Epidermal melanocyte (primary cell): ENCODE measurements around the gene DYNC2LI1.

Source experiments
- DNase-seq: peaks from one replicate; pipeline ENCODE4 v3.0.0; 2011; ENCODE audit warnings: low spot score; ENCODE audit not compliant: insufficient read length

The DYNC2LI1 gene

GRCh38 chr2:43814711-43815110 is 40.9 kb downstream of the DYNC2LI1 start:
- no peak for DNase-seq

- no peak for DNase-seq
Observed at GRCh38 chr2:43818761-43819160, 44.9 kb downstream of the DYNC2LI1 start.

GRCh38 chr2:43819491-43820163 is 45.8 kb downstream of the DYNC2LI1 start:
- DNase-seq = no peak

GRCh38 chr2:43822839-43823238 is 49.0 kb downstream of the DYNC2LI1 start:
- no peak for DNase-seq

GRCh38 chr2:43823751-43824150 is 49.9 kb downstream of the DYNC2LI1 start:
- DNase-seq = no peak

- DNase-seq = no peak
Observed at GRCh38 chr2:43824512-43824911, 50.7 kb downstream of the DYNC2LI1 start.

GRCh38 chr2:43824951-43825493 is 51.2 kb downstream of the DYNC2LI1 start:
- no peak for DNase-seq

GRCh38 chr2:43825841-43826240 is 52.0 kb downstream of the DYNC2LI1 start:
- DNase-seq = no peak

GRCh38 chr2:43826305-43827250 is 52.7 kb downstream of the DYNC2LI1 start:
- DNase-seq = no peak

- DNase-seq = no peak
Observed at GRCh38 chr2:43831543-43832294, 57.9 kb downstream of the DYNC2LI1 start.

- DNase-seq = no peak
Observed at GRCh38 chr2:43832457-43832856, 58.6 kb downstream of the DYNC2LI1 start.

- DNase-seq = no peak
Observed at GRCh38 chr2:43837033-43837432, 63.2 kb downstream of the DYNC2LI1 start.

GRCh38 chr2:43837831-43838559 is 64.2 kb downstream of the DYNC2LI1 start:
- DNase-seq = no peak

- DNase-seq = no peak
Observed at GRCh38 chr2:43838560-43839267, 64.9 kb downstream of the DYNC2LI1 start, which contains the start of the genes ABCG5 and ABCG8. Gene ABCG5, minus strand, starts transcription at chr2:43838839. Its CDS starts 160 bp downstream, at chr2:43838679. Gene ABCG8, plus strand, starts transcription at chr2:43838971. Its CDS starts 83 bp downstream, at chr2:43839054.

- DNase-seq = no peak
Observed at GRCh38 chr2:43839776-43840564, 66.1 kb downstream of the DYNC2LI1 start.

- no peak for DNase-seq
Observed at GRCh38 chr2:43840965-43841364, 67.1 kb downstream of the DYNC2LI1 start.

GRCh38 chr2:43841949-43842865 is 68.4 kb downstream of the DYNC2LI1 start:
- DNase-seq = no peak

- DNase-seq = no peak
Observed at GRCh38 chr2:43842866-43843226, 69.0 kb downstream of the DYNC2LI1 start.
